Spleen (tissue), 7 donors: ENCODE data around the gene ARMS2.

Source experiments
- POLR2A ChIP-seq, 3 donors: fragments of 450-650 bp; IDR thresholded peaks; one replicate each; pipeline ENCODE4 v1.5.1; 2017; ENCODE audit warnings: antibody characterized with exemption in 3 of 3, mild to moderate bottlenecking in 1 of 3
- POLR2AphosphoS5 ChIP-seq, 3 donors: sonication (generic); formaldehyde crosslinking; IDR thresholded peaks; one replicate each; pipeline ENCODE4 v1.5.1; 2017; ENCODE audit warnings: antibody characterized with exemption in 3 of 3
- TF ChIP-seq, protein P1 (sequence below), 11 experiments: fragments of 200-600 bp in 7 of 11; fragments of 450-650 bp in 4 of 11; sonication (generic) in 4 of 11; IDR thresholded peaks in 8 of 11; conservative IDR thresholded peaks in 3 of 11; 1 replicate in 7 of 11; 2 replicates in 4 of 11; pipeline versions ENCODE4 v1.4.0 to v1.8.0; 2016 to 2021; ENCODE audit warnings: antibody characterized with exemption in 11 of 11, inconsistent platforms in 4 of 11, mild to moderate bottlenecking in 1 of 11
- donor health status: DM: no; HTN: no; CAD: no; lungs with moderate emphysema.
- donor health status: DM: no; HTN: no; CAD: no.
- donor health status: DM: no; HTN: no; CAD: no.

DNA sequence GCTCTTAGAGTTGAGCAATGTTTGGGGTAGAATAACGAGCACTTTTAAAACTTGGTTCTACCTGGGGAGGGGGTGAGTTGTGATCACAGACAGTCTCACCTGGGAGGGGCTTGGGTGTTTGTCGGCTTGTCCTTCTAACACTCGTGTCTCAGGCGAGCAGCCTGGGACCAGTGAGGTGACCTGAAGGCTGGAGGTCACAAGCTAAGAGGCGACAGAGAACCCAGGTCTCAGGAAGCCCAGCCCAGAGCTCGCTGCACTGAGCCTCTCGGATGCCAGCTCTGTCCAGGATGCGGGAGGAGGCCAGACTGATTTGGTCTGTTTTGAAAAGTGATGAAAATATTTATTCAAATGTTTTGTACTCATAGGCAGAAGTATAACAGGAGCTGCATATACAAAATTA is 18.7 kb downstream of the ARMS2 start:
- TF ChIP-seq POLR2A (IDR thresholded peaks at IDR 0.05) (no peak), POLR2AphosphoS5 (IDR thresholded peaks at IDR 0.05) (no peak)
- TF ChIP-seq, protein P1, sequence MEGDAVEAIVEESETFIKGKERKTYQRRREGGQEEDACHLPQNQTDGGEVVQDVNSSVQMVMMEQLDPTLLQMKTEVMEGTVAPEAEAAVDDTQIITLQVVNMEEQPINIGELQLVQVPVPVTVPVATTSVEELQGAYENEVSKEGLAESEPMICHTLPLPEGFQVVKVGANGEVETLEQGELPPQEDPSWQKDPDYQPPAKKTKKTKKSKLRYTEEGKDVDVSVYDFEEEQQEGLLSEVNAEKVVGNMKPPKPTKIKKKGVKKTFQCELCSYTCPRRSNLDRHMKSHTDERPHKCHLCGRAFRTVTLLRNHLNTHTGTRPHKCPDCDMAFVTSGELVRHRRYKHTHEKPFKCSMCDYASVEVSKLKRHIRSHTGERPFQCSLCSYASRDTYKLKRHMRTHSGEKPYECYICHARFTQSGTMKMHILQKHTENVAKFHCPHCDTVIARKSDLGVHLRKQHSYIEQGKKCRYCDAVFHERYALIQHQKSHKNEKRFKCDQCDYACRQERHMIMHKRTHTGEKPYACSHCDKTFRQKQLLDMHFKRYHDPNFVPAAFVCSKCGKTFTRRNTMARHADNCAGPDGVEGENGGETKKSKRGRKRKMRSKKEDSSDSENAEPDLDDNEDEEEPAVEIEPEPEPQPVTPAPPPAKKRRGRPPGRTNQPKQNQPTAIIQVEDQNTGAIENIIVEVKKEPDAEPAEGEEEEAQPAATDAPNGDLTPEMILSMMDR (IDR thresholded peaks at IDR 0.05 in 8 of 11, conservative IDR thresholded peaks at IDR 0.05 in 3 of 11) = no peak
